ENCODE results near the gene ZPBP2. TPM values are rescaled to one million over a fixed set of nuclear protein-coding genes. Genes with fewer than 3 reads are reported as not detected.

ZPBP2 gene
- total RNA-seq, 2 donors from 2014 or later, result not detected

GRCh38 chr17:39835038-39835786, 32.8 kb upstream of the ZPBP2 start:
- no peak overlapping the region for H3K9ac ChIP-seq (ENCODE audit: low read depth in 2 of 2, low read length in 2 of 2)
- no peaks in the 10 kb centered on the region for H3K9me3 ChIP-seq
- no peak overlapping the region for H3K4me3 ChIP-seq
- no peak overlapping the region for H3K27ac ChIP-seq
- DNase-seq, result no peak
- H3K4me1 ChIP-seq, result no peaks in the 10 kb centered on the region
- TF ChIP-seq CTCF (IDR thresholded peaks at IDR 0.05), result no peak
- intact Hi-C loops (cut with DNase I), result no loop called here
- no peaks in the 10 kb centered on the region for H3K27me3 ChIP-seq
- no peaks in the 10 kb centered on the region for H3K36me3 ChIP-seq

- Histone ChIP-seq H3K27me3 (no peaks in the 10 kb centered on the region), H3K4me1 (no peaks in the 10 kb centered on the region), H3K36me3 (no peaks in the 10 kb centered on the region), H3K27ac (no peak overlapping the region), H3K9me3 (no peaks in the 10 kb centered on the region), H3K4me3 (no peak overlapping the region), H3K9ac (ENCODE audit: low read depth in 2 of 2, low read length in 2 of 2) (no peak overlapping the region)
- DNase-seq, result no peak
- no peak for TF ChIP-seq CTCF (IDR thresholded peaks at IDR 0.05)
- intact Hi-C loops (cut with DNase I), result no loop called here
Measured at GRCh38 chr17:39836117-39836516, 31.9 kb upstream of the ZPBP2 start.

GRCh38 chr17:39838057-39838456, 29.9 kb upstream of the ZPBP2 start:
- H3K27me3 ChIP-seq, result no peaks in the 10 kb centered on the region
- no peak overlapping the region for H3K9ac ChIP-seq (ENCODE audit: low read depth in 2 of 2, low read length in 2 of 2)
- no peak for DNase-seq
- no peak overlapping the region for H3K27ac ChIP-seq
- no peaks in the 10 kb centered on the region for H3K9me3 ChIP-seq
- H3K4me1 ChIP-seq, result no peaks in the 10 kb centered on the region
- TF ChIP-seq CTCF (IDR thresholded peaks at IDR 0.05), result no peak
- no peaks in the 10 kb centered on the region for H3K36me3 ChIP-seq
- no peak overlapping the region for H3K4me3 ChIP-seq
- intact Hi-C loops (cut with DNase I), result no loop called here

- Histone ChIP-seq H3K27me3 (no peaks in the 10 kb centered on the region), H3K36me3 (no peaks in the 10 kb centered on the region), H3K4me1 (no peaks in the 10 kb centered on the region), H3K9ac (ENCODE audit: low read depth in 2 of 2, low read length in 2 of 2) (no peak overlapping the region), H3K4me3 (no peak overlapping the region), H3K9me3 (no peaks in the 10 kb centered on the region), H3K27ac (no peak overlapping the region)
- intact Hi-C loops (cut with DNase I), result no loop called here
- no peak for TF ChIP-seq CTCF (IDR thresholded peaks at IDR 0.05)
- no peak for DNase-seq
Measured at GRCh38 chr17:39838784-39839183, 29.2 kb upstream of the ZPBP2 start.

- Histone ChIP-seq H3K4me3 (no peak overlapping the region), H3K27me3 (no peaks in the 10 kb centered on the region), H3K9ac (ENCODE audit: low read depth in 2 of 2, low read length in 2 of 2) (no peak overlapping the region), H3K36me3 (no peaks in the 10 kb centered on the region), H3K9me3 (no peaks in the 10 kb centered on the region), H3K4me1 (no peaks in the 10 kb centered on the region), H3K27ac (no peak overlapping the region)
- DNase-seq, result no peak
- intact Hi-C loops (cut with DNase I), result loop anchor here (10.0 kb wide), 1 partner anchor 66 kb away; no protein-coding TSS in a partner anchor
- TF ChIP-seq CTCF (IDR thresholded peaks at IDR 0.05), result no peak
Measured at GRCh38 chr17:39841134-39841683, 26.8 kb upstream of the ZPBP2 start.
